ENCODE data around the gene RNASEL.

Gene RNASEL

DNA sequence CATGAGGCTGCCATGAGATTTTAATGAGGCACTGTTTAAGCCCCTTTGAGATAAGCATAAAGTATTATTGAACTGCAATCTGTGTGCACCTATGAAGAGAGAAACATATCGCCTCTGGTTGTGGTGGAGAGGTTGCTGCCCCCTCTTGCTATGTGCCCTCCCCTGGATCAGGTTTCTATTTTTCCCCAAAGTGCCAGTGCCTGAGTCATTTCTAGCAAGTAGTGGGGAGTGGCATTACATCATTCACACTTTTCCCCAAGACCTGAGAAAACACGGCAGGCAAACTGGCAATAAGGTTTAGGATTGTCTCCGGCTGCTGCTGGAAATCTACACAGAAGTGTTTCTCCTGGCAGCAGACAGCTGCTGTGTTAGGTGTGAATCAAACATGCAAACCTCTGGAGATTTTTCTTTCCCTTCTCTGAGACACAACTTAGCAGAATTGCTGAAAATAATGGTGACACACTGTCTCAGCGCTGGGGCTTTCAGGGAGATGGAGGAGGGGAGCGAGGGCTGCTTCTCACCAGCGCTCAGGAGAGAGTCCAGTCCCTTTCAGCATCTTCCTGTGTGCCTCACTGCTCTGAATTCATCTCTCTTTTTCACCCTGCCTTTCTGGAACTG, 28.8 kb upstream of the RNASEL start:
- no peak for FAIRE-seq

DNA sequence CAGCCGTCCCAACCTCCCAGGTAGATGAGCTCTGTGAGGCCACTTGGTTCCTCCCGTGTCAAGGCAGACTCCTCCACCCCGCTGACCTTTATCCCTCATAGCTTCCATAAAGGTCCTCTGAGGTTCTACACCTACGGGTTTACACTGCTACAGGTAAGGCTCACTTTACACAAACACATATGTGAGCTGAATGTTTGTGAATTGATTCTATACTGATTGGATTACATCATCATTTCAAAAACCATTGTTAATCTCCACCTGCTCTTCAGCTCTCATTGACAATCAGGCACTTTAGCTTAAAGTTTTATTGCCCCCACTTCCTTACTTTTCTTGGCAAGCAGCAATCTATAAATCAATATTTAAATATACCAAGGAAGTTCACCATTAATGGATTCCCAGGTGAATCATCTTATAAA, 28.0 kb upstream of the RNASEL start:
- FAIRE-seq: no peak

DNA sequence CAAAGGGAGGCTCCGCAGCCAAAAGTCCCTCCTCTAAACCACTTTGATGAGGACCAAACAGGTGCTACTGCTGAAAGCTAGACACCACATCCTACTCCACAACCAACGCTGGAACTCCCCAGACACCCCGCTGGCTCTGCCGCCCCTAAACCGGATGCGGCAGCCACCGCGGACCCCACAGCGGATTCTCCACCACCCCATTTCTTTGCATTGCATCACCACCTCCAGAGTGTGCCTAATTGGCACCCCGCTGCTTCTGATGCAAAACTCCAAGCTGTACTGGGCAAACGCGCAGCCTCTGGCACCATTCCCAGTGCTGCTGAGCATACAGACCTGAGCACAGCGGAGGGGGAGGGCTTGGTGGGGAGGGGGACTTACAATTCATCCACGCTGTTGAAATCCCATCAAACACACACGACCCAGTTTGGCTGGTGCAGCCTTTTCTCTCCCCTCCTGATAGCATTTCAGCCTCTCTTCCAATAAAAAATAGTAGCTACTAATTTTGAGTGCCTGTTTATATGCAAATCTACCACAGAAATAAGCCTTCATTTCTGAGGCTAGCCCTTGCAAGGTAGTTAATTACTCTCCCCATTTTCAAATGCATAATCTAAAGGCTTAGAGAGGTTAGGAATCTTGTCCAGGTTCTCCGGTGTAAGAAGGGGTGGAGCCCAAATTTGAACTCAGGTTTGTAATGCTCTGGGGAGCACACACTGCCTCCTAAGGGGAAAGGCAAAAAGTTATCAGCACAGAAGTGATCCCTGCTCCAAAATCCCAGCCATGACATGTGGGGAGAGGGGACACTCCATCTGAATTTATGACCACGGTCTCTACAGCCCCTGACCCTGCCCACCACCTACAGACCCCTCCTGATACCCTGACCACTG, 27.3 kb upstream of the RNASEL start:
- no peak for FAIRE-seq

DNA sequence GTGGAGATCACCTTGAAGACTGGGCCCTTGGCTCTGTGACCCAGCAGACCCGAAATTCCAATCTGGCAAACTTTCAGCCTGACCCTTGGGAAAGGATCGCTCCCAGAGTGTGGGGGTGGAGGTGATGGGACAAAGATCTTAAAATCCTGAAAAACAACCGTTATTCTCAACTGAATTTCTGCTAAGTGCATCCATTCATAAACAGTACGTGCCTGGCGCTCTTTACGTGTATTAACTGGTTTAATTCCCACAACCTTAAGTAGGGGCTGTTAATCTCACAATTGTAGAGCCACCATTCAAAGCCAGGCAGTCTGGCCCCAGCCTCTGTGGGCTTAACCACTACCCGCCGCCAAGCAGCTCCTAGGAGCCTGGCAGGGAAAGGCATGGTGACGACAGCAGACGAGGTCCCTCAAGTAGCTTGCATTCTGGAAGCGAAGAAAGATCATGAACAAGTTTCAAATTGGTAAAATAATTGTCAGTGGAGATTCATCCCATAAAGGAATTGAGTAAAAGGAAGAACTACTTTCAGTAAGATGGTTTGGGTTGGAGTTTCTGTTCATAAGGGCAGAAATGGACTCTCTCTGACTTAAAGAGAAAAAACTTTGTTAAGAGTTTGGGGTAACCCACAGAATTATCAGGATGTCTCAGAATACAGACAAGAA, 26.5 kb upstream of the RNASEL start:
- FAIRE-seq: no peak

DNA sequence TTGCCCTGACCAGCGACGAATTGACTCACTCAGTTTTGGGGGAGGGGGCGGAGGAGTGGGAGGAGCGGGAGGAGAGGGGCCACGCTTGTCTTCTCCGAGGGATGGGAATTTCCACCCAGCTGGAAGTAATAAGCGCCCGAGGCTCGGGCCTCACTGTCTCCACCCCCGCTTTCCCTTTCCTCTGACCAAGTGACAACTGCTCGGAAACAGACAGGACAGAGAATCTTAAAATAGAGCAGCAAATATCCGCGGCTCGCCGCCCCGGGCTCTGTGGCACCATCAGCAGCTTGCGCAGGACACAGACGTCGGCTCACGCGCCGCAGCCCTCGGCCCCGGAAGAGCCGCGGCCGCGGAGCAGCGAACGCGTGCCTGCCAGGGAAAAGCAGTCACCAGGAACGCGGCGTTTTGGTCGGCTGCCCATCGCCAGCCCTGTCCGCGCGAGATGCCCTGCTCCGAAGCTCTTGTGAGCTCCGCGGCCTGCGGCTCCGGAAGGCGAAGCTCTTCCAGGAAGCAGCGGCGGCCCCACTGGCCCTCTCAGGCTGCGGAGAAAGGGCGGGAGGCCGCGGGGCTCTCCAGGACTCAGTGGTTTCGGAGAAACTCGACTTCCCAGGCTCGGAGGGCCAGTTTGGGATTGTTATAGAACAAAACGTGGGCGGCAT, 25.9 kb upstream of the RNASEL start:
- no peak for FAIRE-seq

DNA sequence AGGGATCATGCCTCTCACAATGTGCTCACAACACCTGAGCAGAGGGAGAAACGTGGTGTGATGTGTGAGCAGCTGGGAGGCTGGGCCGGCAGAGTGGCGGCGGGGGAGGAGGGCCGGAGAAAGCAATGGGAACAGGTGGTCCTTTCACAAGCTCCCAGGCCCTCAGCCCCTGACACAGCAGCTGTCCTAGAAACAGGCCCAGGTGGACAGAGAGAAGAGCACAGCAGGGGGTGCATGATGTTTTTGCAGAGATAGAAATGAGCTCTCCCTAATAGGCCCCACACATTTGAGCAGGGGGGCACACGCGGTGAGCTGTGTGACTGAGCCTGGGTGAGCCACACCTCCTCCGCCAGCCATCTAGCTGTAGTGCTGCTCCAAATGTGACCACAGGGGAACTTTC, 22.7 kb upstream of the RNASEL start:
- no peak for FAIRE-seq

DNA sequence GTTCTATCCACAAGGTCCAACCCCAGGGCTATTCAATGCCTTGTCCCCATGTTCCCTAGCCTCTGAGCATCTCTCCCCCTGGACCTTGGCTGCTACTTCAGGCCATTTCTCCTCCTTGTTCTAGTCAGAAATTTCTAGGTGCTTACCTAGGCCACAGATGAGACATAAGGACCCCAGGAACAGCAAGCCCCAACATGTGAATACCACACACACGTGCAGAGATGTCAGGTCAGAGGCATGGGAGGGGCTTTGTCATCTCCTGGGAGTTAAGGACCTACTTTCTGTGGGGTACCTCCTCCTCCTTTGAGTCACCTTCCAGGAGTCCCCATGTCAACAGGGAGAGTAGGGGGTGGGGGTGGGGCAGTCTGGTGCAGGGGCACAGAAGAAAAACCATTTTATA, 22.3 kb upstream of the RNASEL start:
- FAIRE-seq: no peak

DNA sequence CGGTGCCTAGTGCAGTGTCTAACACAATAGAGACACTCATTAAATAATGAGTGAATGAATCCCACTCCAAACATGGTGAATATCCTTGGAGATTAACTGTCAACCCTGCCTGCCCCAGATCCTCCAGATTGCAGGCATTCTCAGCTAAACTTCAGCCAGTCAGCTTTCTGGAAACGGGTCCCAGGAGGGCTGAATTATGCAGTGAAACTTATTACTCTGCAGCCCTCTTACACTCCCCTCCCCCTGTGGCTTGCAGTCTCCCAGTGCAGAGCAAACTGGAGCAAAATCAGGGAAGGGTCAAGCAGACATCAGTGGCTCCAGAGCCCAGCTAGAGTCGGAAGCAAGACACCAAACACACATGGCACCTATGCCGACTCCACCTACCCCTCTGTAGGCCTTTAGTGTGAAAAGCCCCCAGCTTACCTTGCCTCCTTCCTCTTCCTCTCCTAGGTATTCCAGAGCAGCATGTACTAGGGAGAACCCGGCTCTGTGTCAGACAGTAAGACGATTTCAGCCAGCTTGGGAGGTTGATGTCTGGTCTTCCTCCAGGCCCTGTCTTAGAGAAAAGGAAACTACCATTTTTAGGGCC, 21.6 kb upstream of the RNASEL start:
- FAIRE-seq: no peak

DNA sequence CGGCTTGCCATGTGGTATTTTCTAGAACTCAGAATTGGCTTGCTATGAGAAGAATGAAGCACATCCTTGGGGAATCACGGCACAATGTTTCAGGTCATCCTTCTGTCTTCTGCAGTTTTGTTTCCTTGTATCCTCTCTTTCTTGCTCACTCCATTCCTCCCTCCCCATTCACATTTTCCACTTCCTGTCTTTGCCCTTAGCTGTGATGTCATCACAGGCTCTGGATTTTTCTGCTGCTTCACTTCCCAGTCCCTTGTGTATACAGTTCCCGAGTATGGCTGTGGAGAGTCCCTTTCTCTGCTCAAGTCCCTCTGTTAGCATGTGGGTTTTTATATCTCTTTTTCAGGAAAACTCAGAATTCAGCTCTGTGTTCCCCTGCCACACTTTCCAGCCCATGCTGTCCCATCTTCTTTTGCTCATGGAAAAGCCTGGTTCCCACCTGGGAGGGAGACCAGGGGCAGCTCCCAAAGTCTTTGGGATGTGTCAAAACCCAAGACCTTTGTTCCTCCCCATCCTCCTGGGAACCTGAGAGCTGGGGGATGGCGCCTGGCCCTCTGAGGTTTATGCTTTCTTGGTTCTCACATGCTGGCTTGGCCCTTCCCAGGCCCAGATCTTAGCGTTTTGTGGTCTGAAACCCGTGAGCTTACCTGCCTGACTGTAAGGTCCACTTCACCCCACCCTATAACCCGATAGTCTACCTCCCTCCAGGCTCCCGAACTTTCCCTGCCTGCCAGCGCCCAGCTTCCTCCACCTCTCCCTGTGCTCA, 20.0 kb upstream of the RNASEL start:
- no peak for FAIRE-seq

DNA sequence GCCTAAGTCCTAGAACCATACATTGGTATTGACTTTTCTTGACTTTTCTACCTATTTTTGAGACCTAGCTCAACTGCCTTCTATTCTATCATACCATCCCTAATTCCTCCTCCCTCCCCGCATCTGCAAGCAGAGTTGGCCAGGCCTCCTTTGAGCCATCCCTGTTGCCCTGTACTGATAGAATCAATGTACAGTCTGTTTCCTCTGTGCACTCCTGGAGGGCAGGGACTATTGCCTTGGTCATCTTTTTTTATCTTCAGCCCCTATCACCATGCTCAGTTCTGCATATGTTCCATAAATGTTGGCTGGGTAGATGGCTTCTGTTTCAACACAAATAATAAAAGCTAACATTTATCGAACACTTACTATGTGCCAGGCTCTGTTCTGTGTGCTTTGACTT, 19.2 kb upstream of the RNASEL start:
- no peak for FAIRE-seq

DNA sequence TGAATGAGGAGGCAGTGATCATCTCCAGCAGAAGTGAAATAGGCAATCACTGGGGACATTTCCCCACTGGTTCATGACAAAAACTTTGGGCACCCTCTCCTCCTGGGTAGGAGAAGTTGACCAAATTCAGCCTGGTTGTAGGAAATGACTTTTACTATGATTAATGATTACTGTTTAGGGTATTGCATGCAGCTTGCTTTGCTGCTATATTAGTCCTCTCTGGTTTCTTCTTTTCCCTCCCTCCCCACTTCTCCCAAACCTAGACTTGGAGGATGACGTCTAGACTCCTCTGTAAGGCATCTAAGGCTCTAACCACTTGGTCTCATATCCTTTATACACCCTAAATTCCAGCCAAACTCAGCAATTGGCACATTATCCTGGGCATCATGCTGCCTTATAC, 18.5 kb upstream of the RNASEL start:
- FAIRE-seq: no peak

DNA sequence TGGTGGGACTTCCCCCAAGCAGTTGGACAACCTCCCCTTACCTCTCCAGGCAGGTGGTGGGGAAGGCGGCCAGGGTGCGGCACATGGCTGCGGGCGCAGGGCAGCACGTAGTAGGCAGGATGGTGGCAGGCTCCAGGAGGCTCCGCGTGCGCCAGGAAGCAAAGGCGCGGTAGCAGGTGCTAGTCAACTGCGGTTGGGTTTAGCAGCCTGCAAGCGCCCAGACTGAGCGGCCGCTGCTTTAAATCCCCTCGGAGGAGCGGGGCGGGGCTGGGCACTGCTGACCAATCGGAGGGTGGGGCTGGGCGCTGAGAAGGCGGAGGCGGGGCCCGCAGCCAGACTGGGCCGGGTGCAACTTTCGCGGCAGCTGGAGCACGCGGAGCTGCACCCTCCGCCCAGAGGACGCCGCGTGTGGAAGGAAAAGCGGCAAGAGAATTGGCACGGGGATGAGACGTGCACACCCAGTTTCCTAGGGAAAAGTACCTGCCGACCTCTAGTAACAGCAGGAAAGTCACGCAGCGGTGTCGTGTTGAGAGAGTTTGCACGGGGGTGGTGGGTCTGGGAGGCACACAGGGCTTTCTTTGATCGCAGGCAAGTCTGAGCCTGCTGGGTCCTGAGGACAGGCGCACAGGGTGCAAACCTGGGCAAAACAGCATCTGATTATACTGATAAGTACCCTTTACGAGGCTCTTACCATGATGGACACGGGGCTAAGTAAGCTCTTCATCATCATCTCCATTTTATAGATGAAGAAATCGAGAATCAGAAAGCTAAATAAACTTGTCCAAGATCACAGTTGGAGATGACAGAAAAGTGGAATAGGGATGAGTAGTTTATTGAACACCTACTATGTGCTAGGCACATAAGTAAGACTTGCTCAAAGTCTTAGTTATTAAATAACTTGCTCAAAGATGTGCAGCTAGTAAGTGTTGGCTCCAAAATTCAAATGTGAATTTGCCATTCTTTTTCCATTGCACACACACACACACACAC, 15.4 kb upstream of the RNASEL start, which contains the start of gene RGS16:
Gene RGS16 (minus strand): TSS at position 215 of the 990 bp plus-strand sequence. CDS start 130 bp downstream, at position 85.
- no peak for FAIRE-seq

DNA sequence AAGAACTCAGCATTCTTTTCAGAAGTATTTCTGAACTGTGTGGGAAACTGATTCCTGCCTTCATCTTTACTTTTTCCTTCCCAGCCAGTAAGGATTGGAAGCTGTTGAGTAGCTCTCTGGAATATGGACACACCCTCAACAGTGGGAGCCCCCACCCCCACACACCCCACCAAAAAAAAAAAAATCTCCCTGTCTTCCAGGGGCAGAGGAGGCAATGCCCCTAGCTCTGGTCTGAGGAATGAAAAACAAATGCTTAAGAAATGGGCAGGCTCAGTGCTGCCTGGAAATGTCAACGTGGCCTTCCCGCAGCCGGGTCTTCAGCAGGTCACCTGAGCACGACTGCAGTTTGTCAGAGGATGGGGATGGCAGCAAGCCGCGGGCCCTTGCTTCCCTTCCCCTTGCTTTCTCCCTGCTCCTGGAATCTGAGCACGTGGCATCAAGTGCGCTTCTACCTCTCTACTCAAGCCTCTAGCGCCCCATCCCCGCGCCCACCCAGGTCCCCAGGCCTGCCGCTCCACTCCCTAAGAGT, 14.7 kb upstream of the RNASEL start:
- FAIRE-seq: no peak

DNA sequence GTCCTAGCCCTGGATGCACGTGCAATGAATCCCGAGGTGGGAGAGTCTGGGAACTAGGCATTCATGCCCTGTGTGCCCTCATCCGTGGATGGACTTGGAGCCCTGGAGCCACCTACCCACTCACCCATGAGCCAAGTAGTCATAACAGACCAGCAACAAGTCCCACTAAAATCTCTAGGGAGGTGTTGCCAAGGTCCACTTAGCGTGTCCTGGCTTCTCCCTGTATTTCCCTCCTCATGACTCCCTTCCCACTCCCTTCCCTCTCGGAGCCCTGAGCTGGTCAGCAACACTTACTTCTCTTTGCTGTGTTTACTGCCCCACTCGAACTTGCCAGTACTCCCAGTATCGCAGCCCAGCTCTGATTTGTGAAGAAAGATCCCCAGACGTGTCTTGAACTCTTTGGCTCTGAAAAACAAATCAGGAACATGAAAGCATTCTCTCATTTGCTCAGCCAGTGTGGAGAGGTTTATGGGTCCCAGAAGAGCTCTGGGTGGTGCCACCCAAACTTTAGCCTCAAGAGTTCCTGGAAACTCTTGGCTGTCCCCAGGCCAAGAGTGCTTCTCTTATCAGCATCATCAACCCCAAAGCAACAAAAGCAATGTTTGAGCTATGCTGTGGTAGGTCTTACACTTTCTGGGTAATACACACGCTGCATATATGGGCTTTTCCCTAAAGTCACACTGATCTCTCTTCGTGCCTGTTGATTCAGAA, 14.0 kb upstream of the RNASEL start:
- FAIRE-seq: no peak

DNA sequence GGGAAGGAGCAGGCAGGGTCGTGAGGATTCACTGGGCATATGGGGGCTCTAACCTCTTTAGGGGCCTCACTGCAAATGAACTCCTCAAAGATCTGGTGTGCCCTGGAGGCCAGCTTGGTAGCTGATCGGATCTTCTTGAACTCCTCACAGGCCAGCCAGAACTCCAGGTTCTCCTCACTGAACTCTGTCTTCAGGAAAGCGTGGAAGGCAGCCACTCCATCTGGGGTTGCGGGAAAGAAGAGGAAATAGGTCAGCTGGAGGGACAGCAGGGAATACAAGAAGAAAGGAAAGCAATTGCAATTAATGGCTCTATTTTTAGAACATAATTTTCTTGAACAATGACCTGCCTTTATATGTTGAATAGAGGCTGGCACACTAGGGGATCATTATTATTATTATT, 12.9 kb upstream of the RNASEL start:
- FAIRE-seq: no peak

DNA sequence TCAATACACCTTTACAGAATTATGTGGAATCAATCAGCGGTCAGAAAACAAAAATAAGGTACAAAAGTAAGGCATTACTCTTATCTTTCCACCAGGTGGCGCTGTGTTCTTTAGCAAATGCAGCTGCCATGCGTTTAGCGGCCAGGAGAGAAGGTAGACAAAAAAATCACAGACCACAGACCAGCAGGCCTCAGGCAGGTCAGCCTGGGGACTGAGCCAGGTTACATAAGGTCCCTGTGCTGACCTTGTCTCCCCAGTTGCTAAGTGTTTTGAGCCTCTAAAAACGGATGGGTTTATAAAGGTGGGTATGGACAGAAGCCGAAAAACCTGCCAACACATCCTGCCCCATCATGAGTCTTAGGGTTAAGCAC, 12.3 kb upstream of the RNASEL start:
- no peak for FAIRE-seq

DNA sequence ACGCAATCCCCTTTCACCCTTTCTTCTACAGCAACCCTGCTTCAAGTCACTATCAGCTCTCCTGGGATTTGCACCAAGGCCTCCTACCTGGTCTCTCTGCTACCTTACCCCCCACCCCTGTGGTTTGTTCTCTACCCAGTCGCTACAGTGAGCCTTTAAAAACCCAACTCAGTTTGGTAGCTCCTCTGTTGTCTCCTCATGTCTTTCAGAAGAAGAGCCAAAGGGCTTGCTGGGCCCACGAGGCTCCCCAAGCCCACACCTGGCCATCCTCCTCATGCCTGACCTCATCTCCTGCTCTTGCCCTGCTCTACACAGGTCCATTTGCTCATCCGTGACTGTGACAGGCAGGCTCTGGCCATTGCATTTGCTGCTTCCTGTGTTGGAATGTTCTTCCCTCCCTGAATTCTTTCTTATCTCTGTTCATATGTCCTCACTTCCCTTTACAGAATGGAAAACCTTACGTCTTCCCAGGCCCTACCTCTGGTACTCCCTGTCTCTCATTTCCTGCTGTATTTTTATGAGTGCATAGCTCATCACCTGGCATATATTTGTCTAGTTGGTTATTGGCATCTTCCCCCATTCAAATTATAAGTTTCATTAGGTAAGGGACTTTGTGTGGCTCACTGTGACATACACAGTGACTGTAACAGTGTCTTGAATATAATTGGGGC, 11.8 kb upstream of the RNASEL start:
- no peak for FAIRE-seq

DNA sequence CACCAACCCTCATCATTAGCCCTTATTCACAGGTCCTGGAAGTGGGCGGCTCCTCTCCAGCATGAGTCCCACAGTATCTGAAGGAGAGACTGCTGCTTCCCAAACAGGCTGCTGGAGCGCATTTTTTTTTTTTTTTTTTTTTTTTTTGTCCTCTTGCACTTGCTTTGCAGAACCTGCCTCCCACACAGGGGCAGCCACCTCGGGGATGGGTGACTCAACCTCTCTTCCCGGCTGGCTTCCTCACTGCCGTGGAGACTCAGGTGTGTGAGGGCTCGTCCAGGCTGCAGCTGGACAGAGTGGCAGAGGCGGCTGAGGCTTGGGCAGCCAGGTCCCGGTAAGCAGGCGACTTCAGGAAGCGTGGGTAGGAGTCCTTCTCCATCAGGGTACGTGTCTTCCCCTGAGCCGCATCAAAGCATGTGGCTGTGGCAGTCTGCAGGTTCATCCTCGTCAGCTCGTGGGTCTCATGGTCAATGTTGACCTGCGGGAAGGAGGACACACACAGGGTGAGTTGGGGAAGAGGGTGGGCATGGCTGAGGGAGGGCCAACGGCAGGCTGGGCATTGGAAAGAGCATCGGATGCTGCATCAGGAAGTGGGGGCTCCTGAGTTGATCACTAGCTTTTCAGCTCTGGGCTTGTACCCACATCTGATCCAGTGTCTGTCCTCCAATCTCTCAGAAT, 11.1 kb upstream of the RNASEL start:
- no peak for FAIRE-seq

DNA sequence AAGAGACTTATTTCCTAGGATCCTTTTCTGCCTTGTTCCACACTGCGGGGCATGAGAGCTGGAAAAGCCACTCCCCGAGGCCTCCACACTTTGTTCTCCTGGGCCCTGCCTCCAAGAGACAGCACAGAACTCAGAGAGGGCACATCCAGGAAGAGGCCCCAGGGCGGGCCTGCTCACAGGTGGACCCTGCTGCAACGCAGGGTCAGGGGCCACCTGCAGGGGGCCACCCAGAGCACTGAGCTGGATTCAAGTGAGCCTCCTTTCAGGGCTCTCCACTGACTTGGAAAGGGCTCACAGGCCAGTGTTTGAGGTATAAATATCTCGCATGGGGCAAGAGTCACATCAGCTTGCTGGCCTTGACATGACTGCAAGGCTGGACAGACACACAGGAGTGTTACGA, 10.3 kb upstream of the RNASEL start:
- FAIRE-seq: no peak
